Mesenteric fat pad (tissue), 1 donor: ENCODE data around the gene GPR161. TPM values are rescaled to one million over a fixed set of nuclear protein-coding genes. Genes with fewer than 3 reads are reported as not detected.
"Not testable (repeated sequence)": the region's sequence is repeated elsewhere in the genome, so short reads cannot be mapped to it uniquely, and the experiment has no call there.

Experiments used
- DNase-seq: peaks from one replicate; pipeline ENCODE4 v3.0.0-alpha.2; 2020; ENCODE audit warnings: low spot score
- total RNA-seq: library from RNA; stranded (reverse); fragmentation: NEBNext Ultra II Directional; extraction: Animal tissue kit (Norgen Biotek cat#: 25700); gene quantifications from one replicate; pipeline ENCODE4 v1.2.1, GENCODE V29; 2021
- donor health status: DM: yes; HTN: yes; CAD: no.

Gene GPR161
- total RNA-seq, 1 donor from 2014 or later, result 6.2 TPM

GRCh38 chr1:168089326-168089978 lies 47.3 kb downstream of the GPR161 start:
- DNase-seq, result no peak

DNA sequence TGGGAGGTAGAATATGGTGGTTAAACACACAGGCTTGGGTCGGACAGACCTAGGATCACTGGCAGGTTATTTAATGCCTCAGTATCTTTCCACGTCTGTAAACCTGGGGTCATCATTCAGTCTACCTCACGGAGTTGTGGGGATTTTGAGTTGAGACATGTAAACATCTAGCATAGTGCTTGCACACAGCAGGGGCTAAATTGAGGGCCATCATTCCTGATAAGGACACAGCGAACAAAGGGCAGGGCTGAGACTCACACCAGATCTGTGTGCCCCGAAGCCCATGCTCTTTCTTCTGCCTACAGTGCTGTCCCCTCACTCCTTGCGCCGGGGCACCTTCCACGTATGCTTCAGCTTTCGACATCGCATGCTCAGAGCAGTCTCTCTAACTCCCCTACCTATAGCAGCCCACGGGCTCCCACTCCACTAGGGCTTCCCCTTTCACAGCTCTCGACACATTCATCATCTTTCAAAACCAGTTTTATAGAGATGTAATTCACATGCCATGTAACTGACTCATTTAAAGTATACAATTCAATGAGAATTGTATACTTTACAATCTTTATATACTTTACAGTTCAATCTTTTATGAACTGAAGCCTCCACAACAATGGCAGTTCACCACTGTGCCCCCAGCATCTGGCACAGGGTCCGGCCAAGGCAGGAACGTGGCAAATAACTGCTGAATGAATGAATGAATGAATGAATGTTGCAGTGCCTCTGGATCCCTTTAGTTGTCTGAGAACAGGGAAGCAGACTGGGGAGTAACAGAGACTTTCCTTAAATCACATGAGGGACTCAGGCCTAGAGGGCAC lies 48.0 kb downstream of the GPR161 start:
- no peak for DNase-seq

- DNase-seq, result no peak
Measured at GRCh38 chr1:168087696-168088095, 49.0 kb downstream of the GPR161 start.

DNA sequence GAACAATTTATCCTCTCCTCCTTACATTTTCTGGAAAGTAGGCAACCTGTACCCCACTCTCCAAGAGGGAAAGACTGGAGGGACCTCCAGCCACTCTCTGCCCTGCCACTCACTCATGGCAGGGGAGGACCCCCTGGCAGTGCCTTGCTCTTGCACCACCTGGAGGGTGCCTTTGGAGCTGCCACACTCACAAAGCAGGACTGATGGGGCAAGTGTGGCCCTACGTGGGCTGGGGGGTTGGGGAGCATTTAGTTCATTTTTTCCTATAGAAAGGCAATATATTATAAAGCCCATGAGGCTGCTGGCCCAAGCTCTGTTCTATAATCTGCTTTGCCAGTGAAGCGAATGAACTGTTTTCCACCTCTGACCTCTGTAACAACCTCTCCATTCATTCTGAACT lies 50.3 kb downstream of the GPR161 start:
- no peak for DNase-seq

DNA sequence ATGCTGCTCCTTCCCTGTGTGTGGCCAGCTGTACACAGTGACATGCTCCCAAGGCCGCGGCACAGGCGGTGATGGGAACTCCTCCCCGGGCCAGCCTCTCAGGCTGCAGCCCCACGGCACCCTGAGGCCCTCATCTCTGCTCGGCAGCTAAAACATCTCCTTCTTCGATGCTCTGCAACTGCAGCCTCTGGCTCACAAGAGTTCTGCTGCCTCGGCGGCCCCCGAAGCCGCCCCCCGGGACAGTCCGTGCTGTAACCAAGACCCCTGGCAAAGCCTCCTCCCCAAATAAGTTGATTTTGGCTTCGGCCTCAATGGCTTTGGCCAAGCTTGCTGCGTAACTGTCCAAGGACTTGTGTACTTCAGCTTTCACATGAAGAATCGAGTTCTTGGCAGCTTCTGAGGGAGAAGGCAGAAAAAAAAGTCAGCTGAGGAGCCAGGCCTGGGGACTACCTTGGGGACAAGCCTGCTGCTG lies 51.3 kb downstream of the GPR161 start:
- DNase-seq, result no peak

- no peak for DNase-seq
Measured at GRCh38 chr1:168084396-168085231, 52.1 kb downstream of the GPR161 start.

- no peak for DNase-seq
Measured at GRCh38 chr1:168083456-168084325, 53.0 kb downstream of the GPR161 start.

GRCh38 chr1:168082008-168082876 lies 54.5 kb downstream of the GPR161 start:
- no peak for DNase-seq

GRCh38 chr1:168081373-168082007 lies 55.2 kb downstream of the GPR161 start:
- DNase-seq, result no peak

DNA sequence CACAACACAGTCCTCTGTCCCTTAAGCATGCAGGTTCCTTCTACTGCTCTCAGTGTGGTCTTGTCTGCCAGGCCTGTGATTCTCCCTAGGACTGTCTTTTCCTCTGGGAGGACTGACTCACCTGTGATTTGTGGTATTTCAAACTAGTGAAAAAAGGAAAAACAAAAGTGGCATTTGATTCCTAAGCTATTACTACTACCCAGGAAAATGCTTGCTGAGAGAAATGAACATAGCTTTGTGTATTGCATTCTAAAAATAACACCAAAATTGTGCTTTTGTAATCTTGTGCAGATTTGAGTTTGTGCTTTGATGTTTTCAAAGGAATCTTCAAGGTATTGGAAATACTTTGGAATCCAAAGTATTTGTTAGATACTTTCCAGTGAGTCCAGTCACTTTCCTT lies 57.0 kb downstream of the GPR161 start:
- no peak for DNase-seq

GRCh38 chr1:168069384-168069783 lies 67.3 kb downstream of the GPR161 start:
- DNase-seq, result no peak

DNA sequence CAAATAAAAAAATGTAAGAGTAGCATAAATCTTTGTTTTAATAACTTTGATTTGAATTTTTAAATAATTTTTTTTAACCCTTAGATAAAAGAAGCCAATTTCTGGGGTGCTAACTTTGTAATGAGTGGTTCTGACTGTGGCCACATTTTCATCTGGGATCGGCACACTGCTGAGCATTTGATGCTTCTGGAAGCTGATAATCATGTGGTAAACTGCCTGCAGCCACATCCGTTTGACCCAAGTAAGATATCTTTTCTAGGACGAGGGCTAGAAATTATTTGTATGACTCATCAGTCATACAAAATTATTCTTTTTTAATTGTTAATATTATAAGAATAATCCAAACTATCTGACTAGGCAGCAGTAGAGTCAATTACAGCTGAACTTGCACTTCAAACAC lies 71.2 kb downstream of the GPR161 start:
- no peak for DNase-seq

DNA sequence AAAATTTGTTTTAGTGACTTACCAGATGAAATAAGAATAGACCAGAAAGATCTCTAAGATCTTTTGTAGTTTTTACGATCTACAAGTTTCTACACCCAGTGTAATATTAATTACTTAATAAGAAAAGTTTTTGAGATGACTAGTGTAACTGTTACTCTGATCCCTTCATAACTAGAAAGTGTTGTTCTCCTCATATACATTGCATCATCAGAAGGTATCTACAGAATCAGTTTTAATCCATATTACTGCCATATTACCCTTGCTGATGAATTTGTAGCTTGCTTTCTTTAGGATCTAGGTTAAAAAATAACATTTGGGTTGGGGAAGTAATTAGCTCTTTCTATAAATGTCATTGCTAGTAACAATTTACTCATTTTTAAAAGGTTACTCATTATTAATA lies 72.5 kb downstream of the GPR161 start:
- no peak for DNase-seq

GRCh38 chr1:168057921-168058320 lies 78.8 kb downstream of the GPR161 start:
- DNase-seq, result no peak

DNA sequence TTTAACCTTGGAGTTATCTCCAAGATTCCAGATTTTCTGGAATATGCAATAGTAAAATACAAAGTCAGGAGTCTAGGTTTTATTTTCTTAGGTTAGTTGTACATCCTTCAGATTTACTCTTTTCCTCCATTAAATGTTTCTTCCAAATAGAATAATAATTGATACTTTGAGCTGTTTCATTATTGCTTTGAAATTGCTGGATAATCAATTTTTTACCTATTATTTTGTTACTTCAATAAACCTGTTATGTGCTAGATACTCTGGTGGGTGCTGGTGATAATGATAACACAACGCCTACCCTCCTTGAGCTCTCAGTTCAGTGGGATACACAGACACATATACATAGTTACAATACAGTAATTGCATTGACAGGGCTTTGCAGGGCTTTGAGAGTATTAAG lies 79.4 kb downstream of the GPR161 start:
- DNase-seq, result no peak

DNA sequence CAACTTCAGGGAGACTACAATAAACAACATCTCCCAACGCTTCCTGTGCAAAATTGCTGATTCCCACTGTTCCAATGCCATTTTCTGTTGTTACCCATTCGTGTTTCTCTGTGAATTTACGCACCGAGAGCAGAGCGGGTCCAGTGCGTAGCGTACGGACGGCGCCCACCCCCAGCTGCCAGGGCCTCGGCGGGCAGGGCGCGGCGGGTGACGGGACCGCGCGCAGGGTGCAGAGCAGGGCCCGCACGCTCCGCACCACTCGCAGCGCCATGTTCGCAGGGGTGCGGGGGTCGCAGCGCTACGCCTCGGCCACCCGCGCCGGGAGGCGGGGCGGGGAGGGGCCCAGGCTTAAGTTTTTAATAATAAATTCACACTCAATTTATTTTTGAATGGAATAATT lies 80.6 kb downstream of the GPR161 start:
- not testable (repeated sequence) for DNase-seq

- DNase-seq, result no peak
Measured at GRCh38 chr1:168054117-168054516, 82.6 kb downstream of the GPR161 start.

- DNase-seq, result no peak
Measured at GRCh38 chr1:168053681-168054080, 83.0 kb downstream of the GPR161 start.

DNA sequence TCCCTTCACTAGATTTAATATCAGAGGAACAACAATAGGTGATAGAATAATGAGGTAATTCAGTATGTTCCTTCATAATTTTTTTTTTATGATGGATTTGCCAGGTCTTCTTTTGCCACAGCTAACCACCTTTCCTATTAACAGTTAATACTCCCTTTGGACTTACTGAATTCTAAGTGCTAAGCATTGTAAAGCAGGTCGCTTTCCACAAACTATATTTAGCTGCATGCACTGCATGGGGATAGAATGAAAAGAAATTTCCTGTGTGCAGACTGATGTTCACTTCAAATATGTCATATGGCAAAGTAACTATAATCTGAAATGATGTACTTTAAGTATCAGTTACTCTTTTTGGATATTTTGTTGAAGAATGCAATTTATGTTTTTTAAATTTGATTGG lies 85.8 kb downstream of the GPR161 start:
- DNase-seq, result no peak
